Measurements from ENCODE around the gene DENND1B. TPM values are rescaled to one million over a fixed set of nuclear protein-coding genes. Genes with fewer than 3 reads are reported as not detected.

Gene DENND1B
- total RNA-seq, 1 donor from 2014 or later: 10.2 TPM

- Mint-ChIP-seq H3K36me3 (ENCODE audit: unreplicated experiment) (peaks cover 10% of the 10 kb centered on the region), H3K9me3 (ENCODE audit: unreplicated experiment) (peaks cover 4% of the 10 kb centered on the region)
- TF ChIP-seq CTCF (IDR thresholded peaks at IDR 0.05): no peak
Observed at GRCh38 chr1:197632651-197633050, 142.6 kb downstream of the DENND1B start.

GRCh38 chr1:197632005-197632404 is 143.3 kb downstream of the DENND1B start:
- H3K36me3 Mint-ChIP-seq (ENCODE audit: unreplicated experiment): peaks cover 10% of the 10 kb centered on the region
- H3K9me3 Mint-ChIP-seq (ENCODE audit: unreplicated experiment): peaks cover 4% of the 10 kb centered on the region
- H3K27me3 Mint-ChIP-seq (ENCODE audit: unreplicated experiment): no peaks in the 10 kb centered on the region
- no peak for DNase-seq (ENCODE audit: extremely low spot score, unreplicated experiment)
- H3K4me1 Mint-ChIP-seq (ENCODE audit: unreplicated experiment): no peaks in the 10 kb centered on the region
- no peak overlapping the region for H3K27ac Mint-ChIP-seq (ENCODE audit: unreplicated experiment)
- no peak overlapping the region for H3K4me3 Mint-ChIP-seq (ENCODE audit: unreplicated experiment)
- TF ChIP-seq CTCF (IDR thresholded peaks at IDR 0.05): no peak

More at GRCh38 chr1:197632651-197633050, 142.6 kb downstream of the DENND1B start:
- Mint-ChIP-seq H3K4me1 (ENCODE audit: unreplicated experiment) (no peaks in the 10 kb centered on the region), H3K27me3 (ENCODE audit: unreplicated experiment) (no peaks in the 10 kb centered on the region), H3K4me3 (ENCODE audit: unreplicated experiment) (no peak overlapping the region), H3K27ac (ENCODE audit: unreplicated experiment) (no peak overlapping the region)
- DNase-seq (ENCODE audit: extremely low spot score, unreplicated experiment): no peak

- Mint-ChIP-seq H3K36me3 (ENCODE audit: unreplicated experiment) (peaks cover 9% of the 10 kb centered on the region), H3K27ac (ENCODE audit: unreplicated experiment) (no peak overlapping the region), H3K27me3 (ENCODE audit: unreplicated experiment) (no peaks in the 10 kb centered on the region), H3K4me3 (ENCODE audit: unreplicated experiment) (no peak overlapping the region), H3K9me3 (ENCODE audit: unreplicated experiment) (peaks cover 14% of the 10 kb centered on the region), H3K4me1 (ENCODE audit: unreplicated experiment) (no peaks in the 10 kb centered on the region)
- TF ChIP-seq CTCF (IDR thresholded peaks at IDR 0.05): no peak
- no peak for DNase-seq (ENCODE audit: extremely low spot score, unreplicated experiment)
Observed at GRCh38 chr1:197622371-197622770, 152.9 kb downstream of the DENND1B start.

- no peak overlapping the region for H3K27ac Mint-ChIP-seq (ENCODE audit: unreplicated experiment)
- no peaks in the 10 kb centered on the region for H3K27me3 Mint-ChIP-seq (ENCODE audit: unreplicated experiment)
- H3K9me3 Mint-ChIP-seq (ENCODE audit: unreplicated experiment): peaks cover 13% of the 10 kb centered on the region
- H3K4me3 Mint-ChIP-seq (ENCODE audit: unreplicated experiment): no peak overlapping the region
- no peak for DNase-seq (ENCODE audit: extremely low spot score, unreplicated experiment)
- H3K4me1 Mint-ChIP-seq (ENCODE audit: unreplicated experiment): no peaks in the 10 kb centered on the region
- no peak for TF ChIP-seq CTCF (IDR thresholded peaks at IDR 0.05)
- H3K36me3 Mint-ChIP-seq (ENCODE audit: unreplicated experiment): peaks cover 9% of the 10 kb centered on the region
Observed at GRCh38 chr1:197621761-197622160, 153.5 kb downstream of the DENND1B start.

GRCh38 chr1:197620714-197621163 is 154.5 kb downstream of the DENND1B start:
- Mint-ChIP-seq H3K27ac (ENCODE audit: unreplicated experiment) (no peak overlapping the region), H3K36me3 (ENCODE audit: unreplicated experiment) (peaks cover 7% of the 10 kb centered on the region), H3K4me3 (ENCODE audit: unreplicated experiment) (no peak overlapping the region), H3K4me1 (ENCODE audit: unreplicated experiment) (no peaks in the 10 kb centered on the region), H3K9me3 (ENCODE audit: unreplicated experiment) (peaks cover 7% of the 10 kb centered on the region), H3K27me3 (ENCODE audit: unreplicated experiment) (no peaks in the 10 kb centered on the region)
- no peak for DNase-seq (ENCODE audit: extremely low spot score, unreplicated experiment)
- TF ChIP-seq CTCF (IDR thresholded peaks at IDR 0.05): no peak
